OCI-LY1 (cell line): ENCODE results near the gene FXYD4.

ENCODE experiments used
- H2AFZ ChIP-seq: fragments of 200-600 bp; sonication (generic), shearing (Covaris generic); 2 replicates; pipeline ENCODE4 v1.6.0; 2014; ENCODE audit warnings: antibody characterized with exemption, mild to moderate bottlenecking, low read length
- H3F3A ChIP-seq: fragments of 200-600 bp; sonication (generic), shearing (Covaris generic); 2 replicates; pipeline ENCODE4 v1.6.0; 2014; ENCODE audit warnings: mild to moderate bottlenecking, antibody characterized with exemption, low read length, moderate library complexity; ENCODE audit not compliant: insufficient read depth
- H3K27ac ChIP-seq: fragments of 200-600 bp; sonication (generic); 2 replicates; pipeline ENCODE4 v1.5.1; 2014; ENCODE audit warnings: low read length, mixed run types, mild to moderate bottlenecking, low read depth; ENCODE audit not compliant: poor library complexity, severe bottlenecking
- H3K27me3 ChIP-seq: fragments of 200-600 bp; sonication (generic); 2 replicates; pipeline ENCODE4 v1.6.0; 2014; ENCODE audit warnings: antibody characterized with exemption, mild to moderate bottlenecking, low read length, moderate library complexity; ENCODE audit not compliant: insufficient read depth
- H3K36me3 ChIP-seq: fragments of 200-600 bp; sonication (generic); 2 replicates; pipeline ENCODE4 v1.6.1; 2014; ENCODE audit warnings: mild to moderate bottlenecking, antibody characterized with exemption, low read length, moderate library complexity, mixed read lengths; ENCODE audit not compliant: insufficient read depth
- H3K4me1 ChIP-seq: fragments of 200-600 bp; sonication (generic); 2 replicates; pipeline ENCODE4 v1.5.1; 2014; ENCODE audit warnings: mild to moderate bottlenecking, low read length, moderate library complexity; ENCODE audit not compliant: insufficient read depth, severe bottlenecking
- H3K4me2 ChIP-seq: fragments of 200-600 bp; sonication (generic), shearing (Covaris generic); 2 replicates; pipeline ENCODE4 v1.6.1; 2014; ENCODE audit warnings: low read length
- H3K4me3 ChIP-seq: fragments of 200-600 bp; sonication (generic); 2 replicates; pipeline ENCODE4 v1.5.1; 2014; ENCODE audit warnings: low read length, low read depth, mild to moderate bottlenecking, mixed read lengths; ENCODE audit not compliant: poor library complexity, severe bottlenecking
- H3K79me2 ChIP-seq: fragments of 200-600 bp; shearing (Covaris generic); 2 replicates; pipeline ENCODE4 v1.6.1; 2016; ENCODE audit warnings: mixed run types, low read length, mixed read lengths; ENCODE audit not compliant: insufficient read depth
- H3K9ac ChIP-seq: fragments of 200-600 bp; sonication (generic), shearing (Covaris generic); 2 replicates; pipeline ENCODE4 v1.6.1; 2014; ENCODE audit warnings: mild to moderate bottlenecking, low read length, mixed read lengths
- H3K9me2 ChIP-seq: fragments of 200-600 bp; sonication (generic), shearing (Covaris generic); 2 replicates; pipeline ENCODE4 v1.6.1; 2014; ENCODE audit warnings: low read depth, mild to moderate bottlenecking, low read length, mixed read lengths
- H3K9me3 ChIP-seq: fragments of 200-600 bp; shearing (Covaris generic); 2 replicates; pipeline ENCODE4 v1.6.1; 2014; ENCODE audit warnings: low read length, mixed read lengths
- H4K20me1 ChIP-seq: fragments of 200-600 bp; sonication (generic), shearing (Covaris generic); 2 replicates; pipeline ENCODE4 v1.6.0; 2016; ENCODE audit warnings: mild to moderate bottlenecking, low read length; ENCODE audit not compliant: insufficient read depth
- CTCF ChIP-seq: fragments of 200-600 bp; sonication (generic), shearing (Covaris generic); IDR thresholded peaks from 2 replicates; pipeline ENCODE4 v1.5.1; 2017; ENCODE audit warnings: mild to moderate bottlenecking, antibody characterized with exemption, low read length, moderate library complexity, mixed read lengths
- EZH2 ChIP-seq: fragments of 200-600 bp; sonication (generic), shearing (Covaris generic); IDR thresholded peaks from 2 replicates; pipeline ENCODE4 v1.8.0; 2017; ENCODE audit warnings: borderline replicate concordance, mixed run types, mild to moderate bottlenecking, antibody characterized with exemption, low read length, moderate library complexity, mixed read lengths

FXYD4 gene

GRCh38 chr10:43344051-43344450 lies 27.4 kb upstream of the FXYD4 start:
- H3K9ac ChIP-seq, result no peak overlapping the region
- no peaks in the 10 kb centered on the region for H4K20me1 ChIP-seq
- H3K9me2 ChIP-seq, result no peaks in the 10 kb centered on the region
- H3K27ac ChIP-seq, result no peak overlapping the region
- H3K9me3 ChIP-seq, result no peaks in the 10 kb centered on the region
- no peaks in the 10 kb centered on the region for H3F3A ChIP-seq
- H2AFZ ChIP-seq, result no peak overlapping the region
- H3K27me3 ChIP-seq, result no peaks in the 10 kb centered on the region
- H3K4me2 ChIP-seq, result no peak overlapping the region
- peaks cover 5% of the 10 kb centered on the region for H3K4me1 ChIP-seq
- no peaks in the 10 kb centered on the region for H3K36me3 ChIP-seq
- TF ChIP-seq CTCF (no peak), EZH2 (no peak)
- no peaks in the 10 kb centered on the region for H3K79me2 ChIP-seq
- no peak overlapping the region for H3K4me3 ChIP-seq

- Histone ChIP-seq H3K4me2 (no peak overlapping the region), H3K79me2 (no peaks in the 10 kb centered on the region), H3K27ac (no peak overlapping the region), H3K36me3 (no peaks in the 10 kb centered on the region), H3K9me2 (no peaks in the 10 kb centered on the region), H3F3A (no peaks in the 10 kb centered on the region), H3K4me1 (peaks cover 5% of the 10 kb centered on the region), H3K4me3 (no peak overlapping the region), H3K9ac (no peak overlapping the region), H3K27me3 (no peaks in the 10 kb centered on the region; the same call in 1 of the 2 replicates), H3K9me3 (no peaks in the 10 kb centered on the region), H4K20me1 (no peaks in the 10 kb centered on the region), H2AFZ (peak overlapping the region; percentile 88)
- TF ChIP-seq CTCF, result no peak
- no peak for TF ChIP-seq EZH2
Observed at GRCh38 chr10:43347997-43348396, 23.4 kb upstream of the FXYD4 start.

GRCh38 chr10:43348511-43349312 lies 22.7 kb upstream of the FXYD4 start:
- Histone ChIP-seq H3K27ac (no peak overlapping the region), H4K20me1 (no peaks in the 10 kb centered on the region)

More at GRCh38 chr10:43348511-43349312, 22.7 kb upstream of the FXYD4 start:
- Histone ChIP-seq H3F3A (no peaks in the 10 kb centered on the region), H3K4me2 (no peak overlapping the region), H3K9me2 (no peaks in the 10 kb centered on the region), H2AFZ (peak overlapping the region; percentile 88), H3K36me3 (no peaks in the 10 kb centered on the region), H3K79me2 (no peaks in the 10 kb centered on the region), H3K9me3 (no peaks in the 10 kb centered on the region), H3K4me3 (no peak overlapping the region), H3K4me1 (peaks cover 5% of the 10 kb centered on the region), H3K27me3 (no peaks in the 10 kb centered on the region; the same call in 1 of the 2 replicates), H3K9ac (no peak overlapping the region)
- TF ChIP-seq CTCF (peak; percentile 95), EZH2 (no peak)
